Heart left ventricle (tissue), 13 donors: ENCODE data around the gene HSPB9.

ENCODE experiments used
- CTCF ChIP-seq, 12 donors: fragments of 200-600 bp; sonication (generic) in 4 of 12; IDR thresholded peaks; one replicate each; pipeline versions ENCODE4 v1.5.0 to v1.8.0; 2018 to 2022; ENCODE audit warnings: antibody characterized with exemption in 12 of 12, mild to moderate bottlenecking in 5 of 12
- POLR2A ChIP-seq, 2 donors: fragments of 450-650 bp; IDR thresholded peaks; one replicate each; pipeline ENCODE4 v1.6.1; 2017; ENCODE audit warnings: antibody characterized with exemption in 2 of 2, mild to moderate bottlenecking in 2 of 2, moderate library complexity in 2 of 2
- donor health status: ischemic (EF 13 %, LVEDD 7.1; RV severe dilation, severe dysfunction).
- donor health status: DM: no; HTN: yes; CAD: no.
- donor health status: DM: no; HTN: no; CAD: no.
- donor health status: ischemic (EF 25% LVEDD 6.9; RV normal size, moderate dysfunction).
- donor health status: ischemic (EF 25% LVEDD 5.7; RV mildly dilated, moderate dysfunction).
- donor health status: ischemic (EF 35%, LVEDD 5.7; RV mildly dilated, moderate dysfunction).
- donor health status: nonischemic (EF 11% LVEDD 7.7; RV severe dilation, severe dysfunction).
- donor health status: DM: yes; HTN: yes; CAD: no.
- donor health status: PGD.
- donor health status: ischemic (EF 29% LVEDD 5.4; RV normal size, mild dysfunction).
- donor health status: nonischemic (EF 23%, LVEDD 6.1; RV moderate dilation, normal function).

DNA sequence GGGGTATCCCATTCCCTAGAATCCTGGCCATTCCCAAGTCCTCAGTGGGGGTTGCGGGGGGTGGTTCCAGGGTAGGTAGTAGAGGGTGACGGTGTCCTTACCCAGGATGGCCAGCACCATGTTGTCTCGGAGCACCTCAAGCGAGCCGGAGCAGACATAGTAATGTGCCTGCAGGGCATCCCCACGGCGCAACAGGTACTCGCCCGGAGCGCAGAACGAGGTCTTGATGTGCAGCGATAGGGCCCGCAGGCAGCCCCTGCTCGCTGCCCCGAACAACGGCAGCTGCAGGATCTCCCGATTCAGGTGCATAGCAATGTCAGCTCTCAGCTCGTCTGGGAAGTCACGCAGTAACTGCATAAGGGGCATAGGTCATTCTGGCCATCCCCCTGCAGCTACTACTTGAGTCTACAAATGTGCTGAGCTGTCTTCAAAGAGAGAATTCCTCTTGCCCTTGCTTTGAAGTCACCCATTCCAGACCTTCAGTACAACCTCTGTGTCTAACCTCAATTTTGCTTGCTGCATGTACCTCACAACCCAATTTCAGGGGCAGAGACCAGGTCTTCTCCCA, 43.7 kb downstream of the HSPB9 start:
- TF ChIP-seq CTCF (IDR thresholded peaks at IDR 0.05), result no peak
- TF ChIP-seq POLR2A (IDR thresholded peaks at IDR 0.05), result no peak
